GM12874 (cell line): ENCODE data around the gene P2RY14.

Source experiments
- TF ChIP-seq, protein P1 (sequence below): IDR thresholded peaks from 2 replicates; pipeline ENCODE4 v1.5.1; 2011; ENCODE audit warnings: low read depth, mild to moderate bottlenecking, control low read depth, low read length, moderate library complexity; ENCODE audit not compliant: insufficient read depth

Gene P2RY14

DNA sequence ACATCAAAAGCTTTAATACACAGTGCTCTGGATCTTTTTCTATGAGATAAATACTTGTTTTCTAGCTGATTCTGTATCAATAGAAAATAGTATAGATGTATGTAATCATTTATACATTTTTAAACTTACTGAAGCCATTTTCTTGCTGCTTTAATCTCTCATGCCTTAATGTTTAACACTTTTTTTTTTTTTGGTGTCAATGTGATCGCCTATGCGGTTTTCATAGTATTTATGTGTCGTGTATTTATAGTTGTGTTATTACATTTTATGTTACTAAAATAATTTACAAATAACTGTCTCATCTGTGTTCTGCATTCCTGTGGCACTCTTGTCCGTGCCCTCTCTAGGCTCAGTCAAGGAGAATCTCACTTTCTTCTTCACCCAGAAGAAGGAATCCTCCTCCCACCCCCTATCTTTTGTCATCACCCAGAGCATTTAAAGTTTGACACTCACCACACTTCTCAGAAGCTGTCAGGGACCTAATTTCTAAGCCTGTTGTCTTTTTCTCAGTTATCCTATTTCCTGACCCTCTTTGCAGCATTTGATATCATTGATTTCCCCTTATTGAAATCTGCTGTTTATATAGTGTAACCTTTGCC is 54.0 kb downstream of the P2RY14 start:
- TF ChIP-seq, protein P1, sequence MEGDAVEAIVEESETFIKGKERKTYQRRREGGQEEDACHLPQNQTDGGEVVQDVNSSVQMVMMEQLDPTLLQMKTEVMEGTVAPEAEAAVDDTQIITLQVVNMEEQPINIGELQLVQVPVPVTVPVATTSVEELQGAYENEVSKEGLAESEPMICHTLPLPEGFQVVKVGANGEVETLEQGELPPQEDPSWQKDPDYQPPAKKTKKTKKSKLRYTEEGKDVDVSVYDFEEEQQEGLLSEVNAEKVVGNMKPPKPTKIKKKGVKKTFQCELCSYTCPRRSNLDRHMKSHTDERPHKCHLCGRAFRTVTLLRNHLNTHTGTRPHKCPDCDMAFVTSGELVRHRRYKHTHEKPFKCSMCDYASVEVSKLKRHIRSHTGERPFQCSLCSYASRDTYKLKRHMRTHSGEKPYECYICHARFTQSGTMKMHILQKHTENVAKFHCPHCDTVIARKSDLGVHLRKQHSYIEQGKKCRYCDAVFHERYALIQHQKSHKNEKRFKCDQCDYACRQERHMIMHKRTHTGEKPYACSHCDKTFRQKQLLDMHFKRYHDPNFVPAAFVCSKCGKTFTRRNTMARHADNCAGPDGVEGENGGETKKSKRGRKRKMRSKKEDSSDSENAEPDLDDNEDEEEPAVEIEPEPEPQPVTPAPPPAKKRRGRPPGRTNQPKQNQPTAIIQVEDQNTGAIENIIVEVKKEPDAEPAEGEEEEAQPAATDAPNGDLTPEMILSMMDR = no peak

DNA sequence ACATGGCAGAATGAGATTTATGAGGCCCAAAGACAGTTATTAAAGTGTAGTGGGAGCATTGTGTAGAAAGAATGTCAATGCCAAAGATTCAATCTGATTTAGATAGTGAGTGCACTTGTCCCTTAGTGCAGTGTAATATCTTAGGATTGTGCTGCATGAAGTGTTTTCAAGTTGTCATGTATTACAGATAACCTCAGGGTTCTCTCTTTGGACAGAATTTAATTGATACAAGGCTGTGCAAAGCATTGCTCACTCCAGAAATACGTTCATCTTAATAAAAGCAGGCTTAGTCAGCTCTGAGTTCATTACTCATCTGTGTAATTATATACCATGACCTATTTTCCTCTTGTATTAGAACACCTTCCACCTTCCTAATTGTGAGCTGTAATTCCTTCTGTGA is 59.3 kb downstream of the P2RY14 start:
- TF ChIP-seq, protein P1 = no peak

DNA sequence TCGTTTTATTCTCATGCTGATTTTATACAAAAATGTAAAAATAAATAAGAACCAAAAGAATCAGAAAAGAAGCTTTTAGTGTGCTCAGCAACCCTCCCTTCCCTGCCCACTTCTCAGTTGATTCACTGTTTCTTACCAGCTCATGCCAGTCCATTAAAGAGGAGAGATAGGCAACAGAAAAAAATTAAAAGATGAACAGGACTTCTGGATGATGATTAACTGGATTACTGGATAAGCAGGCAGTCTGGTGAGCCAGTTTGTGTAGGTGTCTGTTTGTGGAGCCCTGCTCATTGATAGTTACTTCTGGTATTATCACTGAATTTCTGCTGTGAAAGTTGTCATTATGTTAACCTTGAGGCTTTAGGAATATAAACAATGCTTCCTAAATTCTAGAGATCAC is 60.2 kb downstream of the P2RY14 start:
- TF ChIP-seq, protein P1 = no peak

GRCh38 chr3:151216641-151217607 is 61.4 kb downstream of the P2RY14 start:
- TF ChIP-seq, protein P1 = no peak

DNA sequence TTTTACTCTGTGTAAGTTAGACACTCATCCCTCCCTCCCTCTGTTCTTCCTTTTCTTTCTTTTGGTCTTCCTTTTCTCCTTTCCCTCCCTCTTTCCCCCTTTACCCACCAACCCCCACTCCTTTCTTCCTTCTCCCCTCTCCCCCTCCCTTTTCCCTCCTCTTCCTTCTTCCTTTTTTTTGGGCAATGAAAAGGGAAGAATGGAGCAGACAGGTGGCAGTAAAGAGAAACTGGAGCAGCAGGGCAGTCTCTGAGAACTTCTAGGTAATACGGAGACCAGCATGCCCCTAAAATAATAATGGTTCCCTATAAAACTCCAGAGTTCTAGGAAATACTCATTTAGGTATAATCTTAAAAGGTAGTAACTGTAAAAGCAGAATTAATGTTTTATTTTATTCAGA is 63.9 kb downstream of the P2RY14 start:
- TF ChIP-seq, protein P1 = no peak

DNA sequence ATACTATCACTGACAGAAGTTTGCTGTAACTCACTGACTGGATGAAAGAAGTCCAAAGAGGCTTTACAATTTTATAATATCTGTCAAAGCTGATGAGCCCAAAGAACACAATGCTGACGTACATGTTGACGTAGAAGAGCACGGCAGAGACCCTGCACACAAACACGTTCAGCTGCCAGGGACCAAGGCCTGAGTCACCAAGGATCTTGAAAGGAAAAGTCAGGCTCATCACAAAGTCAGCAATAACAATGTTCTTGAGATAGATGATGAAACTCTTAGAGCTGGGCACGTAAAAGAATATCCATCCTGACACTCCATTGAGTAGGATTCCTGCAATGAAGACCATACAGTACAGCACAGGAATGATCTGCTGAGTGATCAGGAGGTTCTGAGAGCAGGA is 64.5 kb downstream of the P2RY14 start:
- TF ChIP-seq, protein P1 = no peak

DNA sequence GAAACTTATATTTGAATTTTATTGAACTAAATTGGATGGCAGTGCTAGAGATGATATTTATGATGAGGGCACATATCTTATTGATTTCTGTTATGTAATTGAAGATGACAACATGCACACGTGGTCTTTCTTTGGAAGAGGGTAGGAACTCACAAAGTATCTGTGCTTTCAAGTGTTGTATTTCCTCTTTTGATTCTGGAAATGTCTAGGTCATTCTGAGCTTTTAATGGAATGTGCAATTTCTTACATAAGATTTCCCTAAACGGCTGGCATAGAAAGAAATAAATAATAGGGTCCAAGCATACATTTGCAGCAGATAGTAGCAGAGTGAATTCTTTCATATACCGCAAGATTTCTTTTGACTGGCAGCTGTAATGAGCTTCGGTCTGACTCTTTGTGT is 65.2 kb downstream of the P2RY14 start:
- TF ChIP-seq, protein P1 = no peak
